Calu3 (cell line): ENCODE results near the gene PPP1R14B. TPM values are rescaled to one million over a fixed set of nuclear protein-coding genes. Genes with fewer than 3 reads are reported as not detected.

Experiments used
- BruUV-seq: library from RNA; stranded (reverse); fragments of 400-500 nt; replicated peaks from 2 replicates; lab custom pipeline; 2021; lab: Mats Ljungman, UMichigan
- CTCF ChIA-PET: fragments of 300-600 bp; sonication (Branson Sonifier 250); formaldehyde crosslinking; loops from one replicate; lab custom pipeline; 2022; ENCODE audit warnings: antibody characterized with exemption; lab: Charles Lee
- DNase-seq: peaks from one replicate; pipeline ENCODE4 v3.0.0; 2022
- H3K27ac Mint-ChIP-seq: one replicate; pipeline ENCODE4 v1.8.0; 2022; ENCODE audit warnings: mixed read lengths; ENCODE audit not compliant: unreplicated experiment
- H3K27me3 Mint-ChIP-seq: one replicate; pipeline ENCODE4 v1.8.0; 2022; ENCODE audit warnings: mixed read lengths; ENCODE audit not compliant: unreplicated experiment
- H3K36me3 Mint-ChIP-seq: one replicate; pipeline ENCODE4 v1.8.0; 2022; ENCODE audit warnings: mild to moderate bottlenecking, moderate library complexity, mixed read lengths; ENCODE audit not compliant: insufficient read depth, unreplicated experiment
- H3K4me1 Mint-ChIP-seq: one replicate; pipeline ENCODE4 v1.8.0; 2022; ENCODE audit warnings: mild to moderate bottlenecking, low read depth, mixed read lengths; ENCODE audit not compliant: unreplicated experiment
- H3K4me3 Mint-ChIP-seq: one replicate; pipeline ENCODE4 v1.8.0; 2022; ENCODE audit warnings: mild to moderate bottlenecking, low read depth, moderate library complexity, mixed read lengths; ENCODE audit not compliant: unreplicated experiment
- H3K9me3 Mint-ChIP-seq: one replicate; pipeline ENCODE4 v1.8.0; 2022; ENCODE audit warnings: low read depth, mixed read lengths; ENCODE audit not compliant: unreplicated experiment
- CTCF ChIP-seq: fragments of 200-600 bp; IDR thresholded peaks from one replicate; pipeline ENCODE4 v1.8.0; 2022; ENCODE audit warnings: antibody characterized with exemption; ENCODE audit not compliant: unreplicated experiment
- intact Hi-C: fragments of 100-400 bp; cut with micrococcal nuclease; formaldehyde crosslinking; loops from one replicate; pipeline ENCODE4 v1.10.0; 2022; ENCODE audit not compliant: unreplicated experiment
- total RNA-seq: library from RNA; stranded (reverse); gene quantifications from 2 replicates; pipeline ENCODE4 v1.2.3, GENCODE V29; 2022

Gene PPP1R14B
- total RNA-seq, 1 experiment from 2014 or later, result 334 TPM

- intact Hi-C loops, result no loop called here
- Mint-ChIP-seq H3K4me3 (no peak overlapping the region), H3K36me3 (peaks cover 21% of the 10 kb centered on the region), H3K27ac (no peak overlapping the region), H3K4me1 (no peaks in the 10 kb centered on the region), H3K9me3 (no peaks in the 10 kb centered on the region), H3K27me3 (no peaks in the 10 kb centered on the region)
- no peak for DNase-seq
- no TSS peak for BruUV-seq
- no peak for TF ChIP-seq CTCF
- CTCF ChIA-PET, result no interaction called here
Measured at GRCh38 chr11:64275841-64276240, 29.1 kb upstream of the PPP1R14B start.

- Mint-ChIP-seq H3K36me3 (peaks cover 28% of the 10 kb centered on the region), H3K27me3 (no peaks in the 10 kb centered on the region), H3K4me1 (no peaks in the 10 kb centered on the region), H3K27ac (no peak overlapping the region), H3K4me3 (no peak overlapping the region), H3K9me3 (no peaks in the 10 kb centered on the region)
- intact Hi-C loops, result no loop called here
- no peak for TF ChIP-seq CTCF
- DNase-seq, result no peak
- no TSS peak for BruUV-seq
- CTCF ChIA-PET, result interaction anchor here (0.7 kb wide), 2 partner anchors 183 to 1123 kb away, joined by 10 to 12 read pairs; no protein-coding TSS in a partner anchor
Measured at GRCh38 chr11:64275031-64275800, 28.5 kb upstream of the PPP1R14B start.

DNA sequence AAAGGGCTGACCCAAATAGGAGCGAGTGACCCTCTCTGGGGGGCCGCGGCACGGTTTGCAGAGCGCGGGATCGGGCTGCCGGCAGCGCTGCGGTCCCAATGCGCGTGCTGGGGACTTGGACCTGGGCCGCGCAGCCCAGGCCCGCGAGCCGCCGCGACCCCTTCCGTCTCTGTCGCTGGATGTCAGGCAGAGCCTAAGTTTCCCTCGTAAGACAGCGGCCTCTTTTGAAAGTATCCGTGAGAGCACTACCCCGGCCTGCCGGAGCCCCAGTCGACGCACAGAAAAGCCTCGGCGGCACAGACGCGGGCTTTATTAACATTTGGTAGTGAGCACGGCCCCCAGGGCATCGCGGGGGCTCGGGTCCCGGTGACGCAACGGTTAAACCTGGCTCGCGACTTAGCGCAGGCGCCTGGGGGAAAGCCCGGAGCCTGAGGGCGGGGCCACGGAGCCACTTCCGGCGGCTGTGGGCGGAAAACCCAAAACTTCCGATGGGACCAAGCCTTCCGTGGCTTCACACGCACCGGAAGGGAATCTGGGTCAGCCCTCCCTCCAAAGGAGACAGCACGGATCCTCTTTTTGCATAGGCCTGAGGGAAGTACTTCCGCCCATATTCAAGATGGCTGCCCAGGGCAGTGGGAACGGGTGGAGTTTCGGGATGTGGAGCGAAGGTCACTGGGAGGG is 22.9 kb upstream of the PPP1R14B start:
- Mint-ChIP-seq H3K27ac (peak overlapping the region; percentile 97), H3K9me3 (no peaks in the 10 kb centered on the region), H3K4me1 (peaks cover 18% of the 10 kb centered on the region), H3K27me3 (no peaks in the 10 kb centered on the region), H3K4me3 (peak overlapping the region; percentile 94), H3K36me3 (peaks cover 59% of the 10 kb centered on the region)
- peak; percentile 97 for DNase-seq
- BruUV-seq, result TSS peak; percentile 41
- CTCF ChIA-PET, result interaction anchor here (0.6 to 2.6 kb wide), 8 partner anchors 18 to 1064 kb away, joined by 3 to 17 read pairs (median 4); partner anchors contain the start of genes DPF2, ESRRA, FKBP2 and PLCB3
- intact Hi-C loops, result loop anchor here (2.0 kb wide), 1 partner anchor 35 kb away; the partner anchor contains the start of gene ESRRA
- no peak for TF ChIP-seq CTCF

GRCh38 chr11:64268893-64269539 is 22.3 kb upstream of the PPP1R14B start:
- intact Hi-C loops, result no loop called here
- BruUV-seq, result no TSS peak
- Mint-ChIP-seq H3K27ac (peak overlapping the region; percentile 97), H3K9me3 (no peaks in the 10 kb centered on the region), H3K4me1 (peaks cover 18% of the 10 kb centered on the region), H3K4me3 (peak overlapping the region; percentile 94), H3K27me3 (no peaks in the 10 kb centered on the region), H3K36me3 (peaks cover 60% of the 10 kb centered on the region)
- TF ChIP-seq CTCF, result no peak
- peak; percentile 56 for DNase-seq
- CTCF ChIA-PET, result interaction anchor here (0.5 to 1.4 kb wide), 6 partner anchors 9 to 86 kb away, joined by 3 to 7 read pairs (median 4); partner anchors contain the start of genes ESRRA and FKBP2
